HG02870 (cell line): ENCODE results near the gene ANXA4.
A peak's percentile ranks its signal among the peaks of the same experiment; 100 is the strongest.
"Not testable (repeated sequence)": the region's sequence is repeated elsewhere in the genome, so short reads cannot be mapped to it uniquely, and the experiment has no call there.

Source experiments
- ATAC-seq: cut with Tn5 transposase; IDR thresholded peaks from one replicate; pipeline ENCODE4 v1.9.1; 2021; ENCODE audit warnings: mild to moderate bottlenecking, moderate library complexity; ENCODE audit not compliant: unreplicated experiment

Gene ANXA4

DNA sequence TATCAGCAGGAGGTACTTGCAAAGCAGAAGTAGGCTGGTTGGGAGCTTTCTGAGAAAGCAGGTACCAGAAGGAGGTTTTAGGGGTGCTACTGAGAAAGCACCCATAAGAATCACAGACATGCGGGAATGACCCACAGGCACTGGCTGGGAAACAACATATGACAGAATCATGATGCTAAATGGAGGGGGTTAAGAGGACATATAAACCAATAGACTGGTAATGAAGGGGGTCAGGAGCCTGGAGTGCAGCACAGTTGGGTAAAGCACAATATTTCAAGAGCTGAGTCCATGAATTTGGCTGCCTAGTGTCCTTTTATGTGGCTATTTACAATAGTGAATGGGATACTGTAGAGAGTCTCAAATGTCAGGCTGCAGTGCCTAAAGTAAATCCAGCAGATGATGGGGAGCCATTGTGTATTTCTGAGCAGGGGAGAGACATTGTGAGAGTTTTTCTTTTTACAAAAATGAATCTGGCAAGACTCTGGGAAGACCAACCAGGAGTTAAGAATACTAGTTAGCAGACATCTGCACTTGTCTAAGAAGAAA, 59.9 kb downstream of the ANXA4 start:
- no peak for ATAC-seq

DNA sequence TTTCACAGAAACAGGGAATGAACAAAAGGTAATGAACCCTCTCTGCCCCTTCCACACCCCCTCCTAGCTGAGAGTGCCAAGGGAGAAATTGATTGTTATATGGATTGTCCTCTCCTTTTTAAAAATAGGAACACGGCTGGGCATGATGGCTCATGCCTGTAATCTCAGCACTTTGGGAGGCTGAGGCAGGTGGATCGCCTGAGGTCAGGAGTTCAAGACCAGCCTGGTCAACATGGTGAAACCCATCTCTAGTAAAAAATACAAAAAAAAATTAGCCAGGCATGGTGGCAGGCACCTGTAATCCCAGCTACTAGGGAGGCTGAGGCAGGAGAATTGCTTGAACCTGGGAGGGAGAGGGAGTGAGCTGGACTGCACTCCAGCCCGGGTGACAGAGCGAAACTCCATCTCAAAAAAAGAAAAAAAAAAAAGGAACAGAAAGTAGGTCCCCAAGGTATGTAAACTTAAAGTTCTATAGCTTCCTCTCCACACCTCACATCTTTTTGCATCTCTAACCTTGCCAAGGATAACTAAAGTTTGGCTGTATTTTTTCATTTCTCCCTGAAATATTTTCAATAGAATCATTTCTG, 60.9 kb downstream of the ANXA4 start:
- peak; percentile 45 for ATAC-seq

GRCh38 chr2:69804416-69804815, 62.5 kb downstream of the ANXA4 start:
- no peak for ATAC-seq

- ATAC-seq = no peak
Observed at GRCh38 chr2:69805887-69806286, 64.0 kb downstream of the ANXA4 start.

DNA sequence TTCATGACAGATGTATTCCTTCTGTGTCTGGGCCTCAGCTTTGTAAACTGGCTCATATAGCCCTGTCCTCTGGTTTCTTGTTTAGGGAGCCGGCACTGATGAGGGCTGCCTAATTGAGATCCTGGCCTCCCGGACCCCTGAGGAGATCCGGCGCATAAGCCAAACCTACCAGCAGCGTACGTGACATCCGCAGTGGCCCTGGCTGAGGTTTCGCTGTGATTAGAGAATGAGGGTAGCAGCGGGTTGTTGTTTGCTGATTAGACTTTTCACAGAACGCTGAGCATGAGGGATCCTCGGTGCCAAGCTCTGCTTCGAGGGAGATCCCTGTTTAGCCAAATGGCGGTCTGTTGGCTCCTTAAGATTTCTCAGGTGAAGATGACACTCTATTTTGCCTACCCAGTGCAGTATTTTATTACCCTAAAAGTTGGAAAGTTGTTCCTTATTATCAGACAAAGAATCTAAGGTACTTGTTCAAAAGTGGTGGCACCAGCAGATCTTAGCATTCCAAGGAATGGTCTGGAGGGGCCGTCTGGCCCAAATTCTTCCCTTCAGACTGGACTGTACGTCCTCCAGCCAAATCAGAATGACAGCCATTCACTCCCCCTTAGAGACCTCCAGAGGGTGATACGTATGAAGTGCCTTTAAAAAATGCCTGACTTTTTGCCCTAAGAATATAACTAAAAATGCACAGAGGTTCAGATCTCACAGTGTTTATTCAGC, 66.0 kb downstream of the ANXA4 start:
- no peak for ATAC-seq

DNA sequence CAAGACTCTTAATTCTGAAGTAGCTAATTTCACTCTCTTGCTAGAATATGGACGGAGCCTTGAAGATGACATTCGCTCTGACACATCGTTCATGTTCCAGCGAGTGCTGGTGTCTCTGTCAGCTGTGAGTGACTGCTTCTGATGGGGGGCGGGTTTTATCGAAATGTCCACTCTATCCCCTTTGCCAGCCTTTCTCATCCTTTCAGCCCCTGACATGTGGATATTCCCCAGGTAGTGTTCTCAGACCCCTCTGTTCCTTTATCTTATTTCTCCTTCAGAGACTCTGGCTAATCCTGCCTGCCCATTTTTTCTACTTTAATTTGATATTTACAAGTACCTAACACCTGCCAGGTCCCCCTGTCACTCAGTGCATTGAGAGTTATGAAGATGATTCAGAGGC, 68.6 kb downstream of the ANXA4 start:
- no peak for ATAC-seq

GRCh38 chr2:69811018-69811417, 69.1 kb downstream of the ANXA4 start:
- no peak for ATAC-seq

- ATAC-seq = no peak
Observed at GRCh38 chr2:69811591-69811990, 69.7 kb downstream of the ANXA4 start.

DNA sequence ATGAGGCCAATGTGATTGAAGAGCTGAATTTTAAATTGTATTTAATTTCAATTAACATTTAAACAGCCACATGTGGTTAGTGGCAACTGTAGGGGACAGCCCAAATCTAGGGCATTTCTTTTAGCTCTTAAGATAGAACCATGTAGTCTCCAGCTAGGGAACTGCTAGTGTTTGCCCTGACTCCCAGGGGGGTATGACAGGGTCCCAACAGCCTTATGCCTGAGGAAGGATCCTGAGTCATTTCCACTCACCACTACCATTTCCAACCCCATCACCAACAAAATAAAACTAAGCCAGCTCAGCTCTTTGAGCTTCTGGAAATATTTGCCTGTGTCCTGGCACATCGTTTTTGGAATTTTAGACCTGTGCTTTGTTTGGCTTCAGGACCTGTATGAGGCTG, 73.8 kb downstream of the ANXA4 start:
- no peak for ATAC-seq

DNA sequence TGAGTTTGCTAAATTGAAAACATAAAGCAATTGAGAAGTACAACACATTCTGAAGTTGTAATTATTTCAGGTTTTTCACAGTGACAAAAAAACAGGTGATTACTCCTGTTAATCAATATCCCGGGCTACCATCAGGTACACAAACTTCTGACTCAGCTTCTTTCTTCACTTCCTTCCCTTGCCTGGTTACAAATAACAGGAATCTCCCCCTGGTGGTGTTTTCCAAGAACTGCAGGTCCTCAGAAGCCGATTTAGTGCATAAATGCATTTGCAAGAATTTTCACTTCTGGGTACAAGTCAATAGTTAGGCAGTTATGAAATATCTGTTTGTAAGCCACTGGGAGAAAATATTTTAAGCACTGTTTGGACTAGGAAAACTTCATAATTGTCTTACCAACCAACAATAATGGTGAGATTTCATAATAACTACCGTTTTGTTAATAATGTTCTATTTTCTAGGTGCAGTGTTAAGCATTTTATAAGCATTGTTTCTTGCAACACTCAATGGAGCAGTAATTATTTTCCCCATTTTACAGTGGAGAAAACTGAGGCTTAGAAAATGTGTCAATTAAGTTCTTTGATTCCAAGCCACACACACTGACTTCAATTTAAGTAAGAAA, 75.1 kb downstream of the ANXA4 start:
- ATAC-seq = no peak

GRCh38 chr2:69817729-69818501, 76.0 kb downstream of the ANXA4 start:
- ATAC-seq = no peak

- no peak for ATAC-seq
Observed at GRCh38 chr2:69827796-69828540, 86.0 kb downstream of the ANXA4 start.

- ATAC-seq = peak; percentile 1
Observed at GRCh38 chr2:69828938-69829255, 87.0 kb downstream of the ANXA4 start.

DNA sequence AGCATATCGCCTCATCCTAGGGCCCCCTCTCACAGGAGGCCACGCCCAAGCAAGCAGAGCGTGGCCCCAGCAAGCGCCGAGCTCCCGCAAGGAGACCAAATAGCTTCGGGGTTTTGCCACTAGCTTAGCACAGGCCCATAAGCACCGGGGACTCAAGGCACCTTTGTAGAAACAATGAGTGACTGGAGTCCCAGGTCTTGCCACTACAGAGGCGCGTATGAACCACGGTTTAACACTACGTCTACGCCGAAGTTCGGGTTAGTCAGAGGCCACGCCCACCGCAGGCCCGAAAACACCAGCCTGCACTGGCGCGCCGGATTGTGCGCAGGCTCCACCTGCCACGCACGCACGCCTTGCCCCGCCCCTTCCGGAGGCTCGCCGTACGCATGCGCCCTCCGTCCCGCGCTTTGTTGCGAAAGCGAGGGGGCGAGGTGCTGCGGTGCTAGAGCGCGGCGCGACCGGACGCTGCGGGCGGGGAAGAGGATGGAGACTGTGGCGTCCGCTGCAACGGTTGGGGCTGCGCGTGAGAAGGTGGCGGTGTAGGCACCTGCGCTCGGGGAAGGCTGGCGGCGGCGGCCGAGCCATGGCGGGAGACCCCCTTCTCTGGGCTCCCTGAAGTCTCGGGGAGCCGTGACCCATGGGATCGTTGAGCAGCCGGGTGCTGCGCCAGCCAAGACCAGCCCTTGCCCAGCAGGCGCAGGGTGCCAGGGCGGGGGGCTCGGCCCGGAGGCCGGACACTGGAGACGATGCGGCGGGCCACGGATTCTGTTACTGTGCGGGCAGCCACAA, 87.5 kb downstream of the ANXA4 start, which contains the start of gene GMCL1:
Gene GMCL1, plus strand, starts transcription at position 405 of the 789 bp plus-strand sequence. Its CDS starts 233 bp downstream, at position 638.
- ATAC-seq = peak; percentile 90

DNA sequence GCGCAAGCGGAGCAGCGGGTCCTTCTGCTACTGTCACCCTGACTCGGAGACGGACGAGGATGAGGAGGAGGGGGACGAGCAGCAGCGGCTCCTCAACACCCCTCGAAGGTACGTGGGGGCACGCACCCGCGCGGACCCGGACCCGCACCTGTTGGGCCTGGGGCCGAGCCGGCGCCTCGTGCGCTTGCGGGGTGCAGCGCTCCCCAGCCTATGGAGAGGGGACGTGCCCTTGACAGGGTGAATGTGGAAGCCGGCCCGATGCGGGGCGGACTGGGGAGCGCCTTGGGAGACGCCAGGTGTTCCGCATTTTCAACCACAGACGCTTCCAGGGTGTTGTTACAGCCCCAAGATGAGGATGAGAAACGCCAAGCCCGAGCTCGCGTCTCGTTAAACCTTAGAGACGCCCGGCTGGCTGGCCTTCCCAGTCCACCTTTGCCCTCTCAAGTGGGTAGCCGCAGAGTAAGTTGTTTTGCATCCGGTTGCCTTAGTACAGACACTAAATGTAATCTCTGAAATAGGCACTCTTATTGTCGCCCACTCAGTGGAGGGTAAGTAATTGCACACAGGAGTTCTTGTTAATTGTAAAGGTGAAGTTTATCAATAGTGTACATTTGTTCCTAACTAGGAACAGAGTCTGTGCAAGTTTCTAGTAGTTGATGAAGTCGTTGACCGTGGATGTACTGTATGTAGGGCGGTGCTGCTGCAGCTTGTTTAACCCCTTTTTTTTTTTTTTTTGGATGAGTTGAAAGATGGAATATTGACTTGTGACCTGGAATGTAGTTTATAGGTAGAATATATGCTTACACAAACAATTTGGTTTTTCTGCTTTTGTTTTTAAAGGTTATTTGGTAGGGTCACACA, 88.3 kb downstream of the ANXA4 start:
- ATAC-seq = peak; percentile 26

- ATAC-seq = not testable (repeated sequence)
Observed at GRCh38 chr2:69830906-69831241, 88.9 kb downstream of the ANXA4 start.

GRCh38 chr2:69831354-69831905, 89.5 kb downstream of the ANXA4 start:
- no peak for ATAC-seq

GRCh38 chr2:69833752-69834151, 91.8 kb downstream of the ANXA4 start:
- no peak for ATAC-seq

- ATAC-seq = no peak
Observed at GRCh38 chr2:69835666-69836065, 93.7 kb downstream of the ANXA4 start.
